Thymus (tissue), 11 donors: ENCODE results near the gene THSD4. TPM values are rescaled to one million over a fixed set of nuclear protein-coding genes. Genes with fewer than 3 reads are reported as not detected.

Experiments used
- DNase-seq, 9 donors: peaks; one replicate each; pipeline ENCODE4 v3.0.0-alpha.2; 2013; ENCODE audit warnings: low spot score in 9 of 9, low read depth in 6 of 9, missing footprints in 1 of 9
- H3K27ac ChIP-seq, 2 donors: one replicate each; pipeline ENCODE4 v1.5.1; 2013; ENCODE audit warnings: control low read depth in 1 of 2, low read depth in 1 of 2, low read length in 1 of 2, mild to moderate bottlenecking in 1 of 2, moderate library complexity in 1 of 2
- H3K27me3 ChIP-seq, 2 donors: one replicate each; pipeline ENCODE4 v1.5.1; 2013; ENCODE audit warnings: low read length in 1 of 2; ENCODE audit not compliant: control insufficient read depth in 2 of 2, insufficient read depth in 1 of 2
- H3K36me3 ChIP-seq, 2 donors: one replicate each; pipeline ENCODE4 v1.5.1; 2013; ENCODE audit warnings: low read length in 1 of 2, mild to moderate bottlenecking in 1 of 2, moderate library complexity in 1 of 2; ENCODE audit not compliant: control insufficient read depth in 2 of 2, insufficient read depth in 2 of 2
- H3K4me1 ChIP-seq, 2 donors: one replicate each; pipeline ENCODE4 v1.5.1; 2013; ENCODE audit warnings: low read length in 2 of 2; ENCODE audit not compliant: control insufficient read depth in 2 of 2, insufficient read depth in 2 of 2
- H3K4me3 ChIP-seq, 2 donors: one replicate each; pipeline ENCODE4 v1.5.1; 2013; ENCODE audit warnings: low read length in 2 of 2, control low read depth in 1 of 2, mild to moderate bottlenecking in 1 of 2
- H3K9me3 ChIP-seq, 2 donors: one replicate each; pipeline ENCODE4 v1.5.1; 2013; ENCODE audit warnings: low read length in 1 of 2, mild to moderate bottlenecking in 1 of 2; ENCODE audit not compliant: control insufficient read depth in 2 of 2, insufficient read depth in 1 of 2
- whole genome bisulfite sequencing: extraction: QIAGEN DNeasy Blood & Tissue Kit; methylation state at CpG from one replicate; pipeline ENCODE4 v1.1.7; 2013; 5-methylcytosine and 5-hydroxymethylcytosine counted together
- polyA plus RNA-seq: library from polyadenylated mRNA; stranded (reverse); fragments of 200-250 nt; gene quantifications from one replicate; pipeline ENCODE4 v1.2.3, GENCODE V29; 2013
- total RNA-seq: library from RNA; stranded (reverse); fragments of 120-200 nt; gene quantifications from one replicate; pipeline ENCODE4 v1.2.4, GENCODE V29; 2013
- donor health status: healthy.

The THSD4 gene
- total and polyA plus RNA-seq, 2 donors: 1.7 to 2.2 TPM

DNA sequence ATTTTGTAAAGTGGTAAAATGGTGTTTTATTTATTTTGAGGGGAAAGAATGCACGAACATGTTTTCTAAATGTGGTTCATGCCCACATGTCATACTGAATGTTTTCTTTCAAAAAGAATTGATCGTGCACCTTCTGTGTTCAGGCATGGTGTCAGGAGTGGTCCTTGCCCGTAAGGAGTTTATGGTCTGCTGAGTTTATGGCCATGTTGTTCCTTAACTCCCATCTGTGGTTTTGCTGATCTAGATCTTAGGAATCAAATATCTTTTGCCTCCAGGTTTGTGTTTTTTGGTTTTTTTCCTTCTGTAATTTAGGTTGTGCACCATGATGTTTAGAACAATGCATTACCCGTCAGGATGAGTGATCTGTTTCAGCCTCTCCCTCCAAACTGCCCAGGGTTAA lies 390.7 kb downstream of the THSD4 start:
- no peaks in the 10 kb centered on the region for H3K36me3 ChIP-seq
- no peaks in the 10 kb centered on the region for H3K27me3 ChIP-seq
- WGBS: 70% methylated on average over 4 of the region's 4 CpGs
- no peak overlapping the region for H3K4me3 ChIP-seq
- H3K27ac ChIP-seq: no peak overlapping the region
- no peak for DNase-seq
- H3K9me3 ChIP-seq: no peaks in the 10 kb centered on the region
- no peaks in the 10 kb centered on the region for H3K4me1 ChIP-seq

DNA sequence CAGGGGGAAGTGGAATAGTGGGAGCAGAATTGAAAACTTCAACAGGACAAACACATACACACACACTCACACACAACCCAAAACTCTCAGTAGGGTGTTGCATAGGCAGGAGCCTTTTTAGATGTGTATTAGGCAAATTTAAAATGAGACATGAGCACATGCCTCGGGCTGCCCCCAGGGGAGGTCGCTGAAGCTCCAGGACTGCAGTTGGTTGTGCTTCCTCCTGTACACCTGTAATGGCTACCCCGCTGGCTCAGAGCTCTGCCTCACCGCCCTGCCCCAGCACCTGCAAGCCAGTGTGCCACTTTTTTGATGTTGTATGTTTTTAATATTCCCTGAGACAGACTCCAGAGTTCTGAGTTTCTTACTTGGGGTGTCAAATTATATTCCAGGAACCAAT lies 391.7 kb downstream of the THSD4 start:
- Histone ChIP-seq H3K36me3 (no peaks in the 10 kb centered on the region), H3K9me3 (no peaks in the 10 kb centered on the region), H3K27me3 (no peaks in the 10 kb centered on the region), H3K4me1 (no peaks in the 10 kb centered on the region), H3K4me3 (no peak overlapping the region), H3K27ac (no peak overlapping the region)
- DNase-seq: no peak
- 71% methylated on average over 4 of the region's 4 CpGs for WGBS

DNA sequence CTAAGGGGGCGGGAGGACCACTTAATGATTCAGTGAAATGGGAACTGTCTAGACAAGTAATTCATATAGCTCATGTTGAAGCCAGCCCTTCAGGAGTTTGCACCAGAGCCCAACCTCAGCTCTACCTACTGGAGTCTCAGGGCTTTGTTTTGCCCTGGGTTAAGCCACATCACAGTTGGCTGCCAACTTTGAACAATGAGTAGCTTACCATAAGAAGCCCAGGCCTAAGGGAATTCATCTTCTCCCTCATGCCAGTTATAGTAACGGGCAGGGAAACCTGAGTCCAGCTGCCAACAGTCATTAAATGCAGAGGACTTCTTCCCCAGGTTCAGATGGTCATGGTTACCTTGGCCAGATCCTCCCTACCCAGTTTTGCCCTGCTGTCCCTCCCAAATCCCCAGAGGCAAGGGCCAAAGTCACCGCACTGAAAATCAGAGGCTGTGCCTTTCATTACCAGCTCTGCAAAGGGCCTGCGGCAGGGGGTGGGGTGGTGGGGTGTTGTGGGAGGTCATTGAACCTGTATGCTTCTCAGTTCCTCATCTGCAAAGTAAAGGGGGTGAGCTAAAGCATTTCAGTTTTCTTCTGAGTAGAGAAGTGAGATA lies 392.9 kb downstream of the THSD4 start:
- H3K4me1 ChIP-seq: no peaks in the 10 kb centered on the region
- 92% methylated on average over 4 of the region's 4 CpGs for WGBS
- H3K9me3 ChIP-seq: no peaks in the 10 kb centered on the region
- no peak overlapping the region for H3K4me3 ChIP-seq
- H3K27me3 ChIP-seq: no peaks in the 10 kb centered on the region
- H3K36me3 ChIP-seq: no peaks in the 10 kb centered on the region
- H3K27ac ChIP-seq: no peak overlapping the region
- DNase-seq: no peak

DNA sequence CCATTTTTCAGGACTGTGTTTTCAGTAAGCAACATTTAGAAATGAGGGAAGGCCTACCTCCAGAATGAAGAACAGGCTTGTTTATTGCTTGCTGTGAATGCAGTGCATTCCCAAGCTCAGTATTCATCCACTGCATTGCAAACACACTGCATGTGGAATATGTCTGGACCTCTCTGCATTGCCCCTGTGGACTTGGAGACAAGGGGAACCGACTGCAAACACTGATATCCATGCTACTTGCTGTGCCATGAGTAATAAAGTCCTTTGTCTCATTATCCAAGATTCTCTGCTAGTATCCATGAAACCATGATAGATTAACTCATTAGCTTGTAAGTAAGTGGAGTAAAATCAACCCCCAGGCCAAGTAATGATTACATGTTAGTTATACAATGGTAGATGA lies 393.9 kb downstream of the THSD4 start:
- no peak overlapping the region for H3K27ac ChIP-seq
- WGBS: 76% methylated on average over 1 of the region's 1 CpG
- no peaks in the 10 kb centered on the region for H3K4me1 ChIP-seq

GRCh38 chr15:71510763-71511162 lies 395.5 kb downstream of the THSD4 start:
- DNase-seq: no peak
- 91% methylated on average over 6 of the region's 6 CpGs for WGBS
- H3K4me3 ChIP-seq: no peak overlapping the region
- no peaks in the 10 kb centered on the region for H3K27me3 ChIP-seq
- H3K36me3 ChIP-seq: no peaks in the 10 kb centered on the region
- no peaks in the 10 kb centered on the region for H3K4me1 ChIP-seq
- no peak overlapping the region for H3K27ac ChIP-seq
- no peaks in the 10 kb centered on the region for H3K9me3 ChIP-seq

More for the DNA sequence above, 393.9 kb downstream of the THSD4 start:
- Histone ChIP-seq H3K4me3 (no peak overlapping the region), H3K36me3 (no peaks in the 10 kb centered on the region), H3K9me3 (no peaks in the 10 kb centered on the region), H3K27me3 (no peaks in the 10 kb centered on the region)
- no peak for DNase-seq

DNA sequence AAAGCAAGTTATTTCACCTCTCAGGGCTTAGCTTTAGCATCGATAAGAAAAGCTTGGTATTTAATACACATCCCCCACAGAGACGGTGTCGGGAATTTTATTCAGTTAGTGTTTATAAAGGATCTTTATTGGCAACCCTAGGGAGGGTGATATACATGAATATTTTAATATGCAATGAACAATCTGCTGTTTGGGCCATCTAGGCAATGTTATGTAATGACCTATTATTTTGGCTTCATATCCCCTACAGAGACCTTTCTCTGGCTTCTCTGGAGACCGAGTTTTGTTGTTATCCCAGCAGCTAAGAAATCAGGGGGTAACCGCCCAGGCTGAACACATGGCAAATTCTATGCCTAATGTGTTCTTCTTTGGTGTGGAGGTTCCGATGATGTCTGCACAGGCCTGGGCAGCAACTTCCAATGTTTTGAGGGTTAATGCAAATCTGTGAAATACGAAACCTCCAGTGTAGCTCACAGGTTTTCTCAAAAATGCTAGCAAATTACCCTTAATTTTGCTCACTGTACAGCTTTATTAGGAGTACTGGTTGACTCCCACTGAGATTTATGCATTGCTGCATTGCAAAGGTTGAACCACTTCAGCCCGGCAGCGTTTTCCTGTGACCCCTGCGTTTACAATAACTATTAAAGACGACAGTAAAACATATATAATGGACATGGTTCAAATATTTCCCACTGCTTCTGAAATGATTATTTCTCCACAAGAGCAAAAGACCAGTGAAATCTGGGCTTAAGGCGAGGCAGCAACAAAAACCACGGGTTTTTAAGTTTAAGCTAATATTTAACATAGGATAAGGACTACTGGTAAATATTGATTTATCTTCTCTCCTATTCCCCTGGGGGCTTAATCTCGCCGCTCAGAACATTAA lies 396.8 kb downstream of the THSD4 start:
- Histone ChIP-seq H3K27me3 (no peaks in the 10 kb centered on the region), H3K36me3 (no peaks in the 10 kb centered on the region), H3K4me1 (no peaks in the 10 kb centered on the region), H3K4me3 (no peak overlapping the region), H3K27ac (no peak overlapping the region), H3K9me3 (no peaks in the 10 kb centered on the region)
- WGBS: 86% methylated on average over 15 of the region's 15 CpGs
- DNase-seq: no peak

GRCh38 chr15:71512682-71513006 lies 397.4 kb downstream of the THSD4 start:
- no peak overlapping the region for H3K27ac ChIP-seq
- no peaks in the 10 kb centered on the region for H3K9me3 ChIP-seq
- DNase-seq: no peak
- no peaks in the 10 kb centered on the region for H3K4me1 ChIP-seq
- no peaks in the 10 kb centered on the region for H3K27me3 ChIP-seq
- H3K4me3 ChIP-seq: no peak overlapping the region
- H3K36me3 ChIP-seq: no peaks in the 10 kb centered on the region
- 97% methylated on average over 3 of the region's 3 CpGs for WGBS

GRCh38 chr15:71515375-71516186 lies 400.3 kb downstream of the THSD4 start:
- Histone ChIP-seq H3K4me3 (no peak overlapping the region), H3K27me3 (no peaks in the 10 kb centered on the region), H3K9me3 (no peaks in the 10 kb centered on the region), H3K4me1 (no peaks in the 10 kb centered on the region), H3K27ac (no peak overlapping the region), H3K36me3 (no peaks in the 10 kb centered on the region)
- 63% methylated on average over 10 of the region's 10 CpGs for WGBS
- DNase-seq: no peak

GRCh38 chr15:71517751-71518150 lies 402.5 kb downstream of the THSD4 start:
- no peak for DNase-seq
- Histone ChIP-seq H3K4me3 (no peak overlapping the region), H3K9me3 (no peaks in the 10 kb centered on the region), H3K27ac (no peak overlapping the region), H3K27me3 (no peaks in the 10 kb centered on the region), H3K36me3 (no peaks in the 10 kb centered on the region), H3K4me1 (no peaks in the 10 kb centered on the region)
